ENCODE results near the gene ARL6IP4. TPM values are rescaled to one million over a fixed set of nuclear protein-coding genes. Genes with fewer than 3 reads are reported as not detected.
"Not testable (repeated sequence)": the region's sequence is repeated elsewhere in the genome, so short reads cannot be mapped to it uniquely, and the experiment has no call there.

ARL6IP4 gene
- total RNA-seq, 1 donor from 2014 or later, result 83.8 TPM

- Histone ChIP-seq H3K9me3 (ENCODE audit: low read depth) (no peaks in the 10 kb centered on the region), H3K27me3 (no peaks in the 10 kb centered on the region), H4K20me1 (ENCODE audit: low read depth) (no peaks in the 10 kb centered on the region), H2AFZ (replicated peaks) (peak overlapping the region; percentile 85), H3K9ac (peak overlapping the region; percentile 58), H3K79me2 (ENCODE audit: low read depth) (no peaks in the 10 kb centered on the region), H3K4me1 (peaks cover 9% of the 10 kb centered on the region), H3K27ac (peak overlapping the region; percentile 84), H3K4me2 (no peak overlapping the region), H3K36me3 (no peaks in the 10 kb centered on the region), H3F3A (ENCODE audit: low read depth) (peaks cover 15% of the 10 kb centered on the region), H3K4me3 (no peak overlapping the region)
- H3K27ac Mint-ChIP-seq, result peak overlapping the region; percentile 78
- peaks cover 6% of the 10 kb centered on the region for H3K4me1 Mint-ChIP-seq
- TF ChIP-seq EZH2phosphoT487 (IDR thresholded peaks at IDR 0.05), result no peak
- no peak for TF ChIP-seq CTCF (IDR thresholded peaks at IDR 0.05)
- no peak overlapping the region for H3K4me3 Mint-ChIP-seq
- peaks cover 4% of the 10 kb centered on the region for H3K36me3 Mint-ChIP-seq
- DNase-seq (ENCODE audit: low spot score), result peak; percentile 56
- peaks cover 10% of the 10 kb centered on the region for H3K27me3 Mint-ChIP-seq (ENCODE audit: insufficient read depth, low read depth)
- H3K9me3 Mint-ChIP-seq, result no peaks in the 10 kb centered on the region
These were observed 45.2 kb upstream of the ARL6IP4 start for GRCh38 chr12:122935318-122935717.

GRCh38 chr12:122937622-122938091 is 42.8 kb upstream of the ARL6IP4 start:
- DNase-seq (ENCODE audit: low spot score), result no peak
- H3K79me2 ChIP-seq (ENCODE audit: low read depth), result no peaks in the 10 kb centered on the region
- H3K27ac ChIP-seq, result no peak overlapping the region
- no peaks in the 10 kb centered on the region for H3K27me3 ChIP-seq
- no peak overlapping the region for H3K4me3 ChIP-seq
- Mint-ChIP-seq H3K4me1 (peaks cover 6% of the 10 kb centered on the region), H3K36me3 (peaks cover 4% of the 10 kb centered on the region), H3K9me3 (no peaks in the 10 kb centered on the region), H3K4me3 (no peak overlapping the region), H3K27ac (no peak overlapping the region), H3K27me3 (ENCODE audit: insufficient read depth, low read depth) (peaks cover 10% of the 10 kb centered on the region)
- TF ChIP-seq CTCF (IDR thresholded peaks at IDR 0.05), result no peak
- TF ChIP-seq EZH2 (IDR thresholded peaks at IDR 0.05), result no peak
- no peak for TF ChIP-seq EZH2phosphoT487 (IDR thresholded peaks at IDR 0.05)
- peaks cover 9% of the 10 kb centered on the region for H3K4me1 ChIP-seq
- peaks cover 15% of the 10 kb centered on the region for H3F3A ChIP-seq (ENCODE audit: low read depth)
- no peak overlapping the region for H3K9ac ChIP-seq
- no peak overlapping the region for H3K4me2 ChIP-seq
- H3K36me3 ChIP-seq, result no peaks in the 10 kb centered on the region
- no peak overlapping the region for H2AFZ ChIP-seq (replicated peaks)
- H3K9me3 ChIP-seq (ENCODE audit: low read depth), result no peaks in the 10 kb centered on the region
- H4K20me1 ChIP-seq (ENCODE audit: low read depth), result no peaks in the 10 kb centered on the region

- no peaks in the 10 kb centered on the region for H4K20me1 ChIP-seq (ENCODE audit: low read depth)
- H3K9ac ChIP-seq, result no peak overlapping the region
- H3K4me2 ChIP-seq, result no peak overlapping the region
- Mint-ChIP-seq H3K4me1 (peaks cover 13% of the 10 kb centered on the region), H3K36me3 (peaks cover 2% of the 10 kb centered on the region), H3K27me3 (ENCODE audit: insufficient read depth, low read depth) (peaks cover 13% of the 10 kb centered on the region), H3K4me3 (no peak overlapping the region), H3K9me3 (no peaks in the 10 kb centered on the region), H3K27ac (peak overlapping the region; percentile 48)
- no peaks in the 10 kb centered on the region for H3K36me3 ChIP-seq
- no peak for DNase-seq (ENCODE audit: low spot score)
- peaks cover 9% of the 10 kb centered on the region for H3K4me1 ChIP-seq
- H3K27ac ChIP-seq, result no peak overlapping the region
- peaks cover 15% of the 10 kb centered on the region for H3F3A ChIP-seq (ENCODE audit: low read depth)
- no peaks in the 10 kb centered on the region for H3K79me2 ChIP-seq (ENCODE audit: low read depth)
- no peak overlapping the region for H2AFZ ChIP-seq (replicated peaks)
- no peak overlapping the region for H3K4me3 ChIP-seq
- TF ChIP-seq EZH2phosphoT487 (IDR thresholded peaks at IDR 0.05), result no peak
- TF ChIP-seq CTCF (IDR thresholded peaks at IDR 0.05), result no peak
- TF ChIP-seq EZH2 (IDR thresholded peaks at IDR 0.05), result no peak
- no peaks in the 10 kb centered on the region for H3K27me3 ChIP-seq
- no peaks in the 10 kb centered on the region for H3K9me3 ChIP-seq (ENCODE audit: low read depth)
These were observed 41.4 kb upstream of the ARL6IP4 start for GRCh38 chr12:122939125-122939524.

- H2AFZ ChIP-seq (replicated peaks); H4K20me1 ChIP-seq (ENCODE audit: low read depth); H3K36me3 ChIP-seq; H3K27me3 ChIP-seq; H3K36me3 Mint-ChIP-seq; H3F3A ChIP-seq (ENCODE audit: low read depth); H3K79me2 ChIP-seq (ENCODE audit: low read depth); H3K4me3 Mint-ChIP-seq; H3K9me3 Mint-ChIP-seq; H3K9me3 ChIP-seq (ENCODE audit: low read depth); H3K9ac ChIP-seq; H3K4me1 ChIP-seq; H3K4me3 ChIP-seq; H3K27ac ChIP-seq; H3K4me2 ChIP-seq; H3K27ac Mint-ChIP-seq; DNase-seq (ENCODE audit: low spot score): not testable (repeated sequence)
- H3K27me3 Mint-ChIP-seq (ENCODE audit: insufficient read depth, low read depth), result peaks cover 13% of the 10 kb centered on the region
- peaks cover 16% of the 10 kb centered on the region for H3K4me1 Mint-ChIP-seq
These were observed 39.1 kb upstream of the ARL6IP4 start for GRCh38 chr12:122941351-122941750.

Measured in neural progenitor cell (in vitro differentiated cells).